Cardiac muscle cell (in vitro differentiated cells and primary cell): ENCODE measurements around the gene HNRNPA0. TPM values are rescaled to one million over a fixed set of nuclear protein-coding genes. Genes with fewer than 3 reads are reported as not detected.
A peak's percentile ranks its signal among the peaks of the same experiment; 100 is the strongest.

Experiments
- DNase-seq, 2 donors: peaks; one replicate each; pipeline versions ENCODE4 v3.0.0 to v3.0.0-alpha.2; 2010 to 2017; ENCODE audit warnings: low read depth in 1 of 2, low spot score in 1 of 2
- H3K27ac ChIP-seq: fragments of 200-600 bp; sonication (generic); 2 replicates; pipeline ENCODE4 v1.5.1; 2016
- H3K27me3 ChIP-seq: fragments of 200-600 bp; sonication (generic); 2 replicates; pipeline ENCODE4 v1.6.0; 2016; ENCODE audit warnings: control low read depth
- H3K36me3 ChIP-seq: fragments of 200-600 bp; sonication (generic); 2 replicates; pipeline ENCODE4 v1.5.1; 2016; ENCODE audit warnings: control low read depth
- H3K4me1 ChIP-seq: fragments of 200-600 bp; sonication (generic); 2 replicates; pipeline ENCODE4 v1.8.1; 2017; ENCODE audit warnings: low read depth, mild to moderate bottlenecking, mixed run types
- H3K4me3 ChIP-seq: fragments of 200-600 bp; sonication (generic); 2 replicates; pipeline ENCODE4 v1.5.1; 2016; ENCODE audit warnings: mild to moderate bottlenecking
- H3K9me3 ChIP-seq: fragments of 200-600 bp; sonication (generic); 2 replicates; pipeline ENCODE4 v1.5.1; 2017; ENCODE audit warnings: low read depth, mild to moderate bottlenecking, control low read depth
- polyA plus RNA-seq: library from polyadenylated mRNA; unstranded; fragments of >200 nt; fragmentation: Nextera tagmentation; extraction: Ambion mirVana; gene quantifications from 2 replicates; pipeline ENCODE4 v1.2.1, GENCODE V29; 2016
- total RNA-seq: library from RNA; depleted of rRNA; stranded (reverse); fragments of >200 nt; gene quantifications from 2 replicates; pipeline ENCODE4 v1.2.3, GENCODE V29; 2016
- TF ChIP-seq, protein P1 (sequence below): IDR thresholded peaks from 2 replicates; pipeline ENCODE4 v1.5.1; 2012; ENCODE audit warnings: low read depth, mild to moderate bottlenecking, low read length

Gene HNRNPA0
- total RNA-seq (36.9 and 42.6 TPM in 2 replicates), polyA plus RNA-seq (15.2 and 20.0 TPM in 2 replicates)

DNA sequence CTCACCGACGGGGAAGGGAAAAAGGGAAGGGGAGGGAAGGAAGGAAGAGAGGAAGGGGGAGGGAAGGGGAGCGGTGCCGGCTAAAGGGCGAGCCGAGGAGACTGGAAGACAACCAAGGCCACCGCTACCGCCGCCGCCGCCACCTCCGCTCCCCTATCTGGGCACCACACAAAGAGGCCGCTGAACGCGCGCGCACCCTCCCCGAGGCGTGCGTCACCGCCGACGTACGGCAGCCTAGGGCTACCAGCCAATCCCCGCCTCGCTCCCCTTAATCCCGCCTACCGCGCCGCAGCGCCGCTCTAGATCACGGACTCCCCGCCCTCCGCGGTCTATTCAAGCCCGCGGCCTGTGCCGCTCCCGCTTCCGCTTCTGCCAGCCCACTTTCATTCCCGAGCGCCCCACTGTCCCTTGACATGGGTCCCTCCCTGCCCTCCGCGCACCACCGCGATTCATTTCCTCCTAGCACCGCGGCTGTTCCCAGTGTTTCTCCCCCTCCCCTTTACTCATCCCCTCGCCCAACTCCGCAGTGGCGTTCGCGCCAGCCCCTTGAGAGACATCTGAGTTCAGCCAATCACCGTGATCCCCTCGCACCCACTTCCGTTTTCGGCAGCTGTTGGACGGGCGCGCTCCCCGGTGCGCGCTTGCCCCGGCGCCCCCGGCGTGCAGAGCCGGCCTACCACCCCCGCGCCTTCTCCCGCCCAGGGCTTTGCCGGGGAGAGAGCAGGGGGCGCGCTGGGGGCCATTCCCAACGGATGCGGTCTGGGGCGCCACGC, at the start of gene HNRNPA0:
HNRNPA0 (minus strand) TSS at position 176 of the 773 bp plus-strand sequence. CDS start 297 bp downstream, outside the sequence.
- H3K27me3 ChIP-seq: no peaks in the 10 kb centered on the region
- TF ChIP-seq, protein P1, sequence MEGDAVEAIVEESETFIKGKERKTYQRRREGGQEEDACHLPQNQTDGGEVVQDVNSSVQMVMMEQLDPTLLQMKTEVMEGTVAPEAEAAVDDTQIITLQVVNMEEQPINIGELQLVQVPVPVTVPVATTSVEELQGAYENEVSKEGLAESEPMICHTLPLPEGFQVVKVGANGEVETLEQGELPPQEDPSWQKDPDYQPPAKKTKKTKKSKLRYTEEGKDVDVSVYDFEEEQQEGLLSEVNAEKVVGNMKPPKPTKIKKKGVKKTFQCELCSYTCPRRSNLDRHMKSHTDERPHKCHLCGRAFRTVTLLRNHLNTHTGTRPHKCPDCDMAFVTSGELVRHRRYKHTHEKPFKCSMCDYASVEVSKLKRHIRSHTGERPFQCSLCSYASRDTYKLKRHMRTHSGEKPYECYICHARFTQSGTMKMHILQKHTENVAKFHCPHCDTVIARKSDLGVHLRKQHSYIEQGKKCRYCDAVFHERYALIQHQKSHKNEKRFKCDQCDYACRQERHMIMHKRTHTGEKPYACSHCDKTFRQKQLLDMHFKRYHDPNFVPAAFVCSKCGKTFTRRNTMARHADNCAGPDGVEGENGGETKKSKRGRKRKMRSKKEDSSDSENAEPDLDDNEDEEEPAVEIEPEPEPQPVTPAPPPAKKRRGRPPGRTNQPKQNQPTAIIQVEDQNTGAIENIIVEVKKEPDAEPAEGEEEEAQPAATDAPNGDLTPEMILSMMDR: peak; percentile 6
- no peaks in the 10 kb centered on the region for H3K9me3 ChIP-seq
- H3K27ac ChIP-seq: peak within 1 kb of the TSS; percentile 100
- H3K4me3 ChIP-seq: peak within 1 kb of the TSS; percentile 88
- H3K4me1 ChIP-seq: peaks cover 16% of the 10 kb centered on the region
- DNase-seq: peak; percentile 98
- H3K36me3 ChIP-seq: peaks cover 3% of the 10 kb centered on the region

DNA sequence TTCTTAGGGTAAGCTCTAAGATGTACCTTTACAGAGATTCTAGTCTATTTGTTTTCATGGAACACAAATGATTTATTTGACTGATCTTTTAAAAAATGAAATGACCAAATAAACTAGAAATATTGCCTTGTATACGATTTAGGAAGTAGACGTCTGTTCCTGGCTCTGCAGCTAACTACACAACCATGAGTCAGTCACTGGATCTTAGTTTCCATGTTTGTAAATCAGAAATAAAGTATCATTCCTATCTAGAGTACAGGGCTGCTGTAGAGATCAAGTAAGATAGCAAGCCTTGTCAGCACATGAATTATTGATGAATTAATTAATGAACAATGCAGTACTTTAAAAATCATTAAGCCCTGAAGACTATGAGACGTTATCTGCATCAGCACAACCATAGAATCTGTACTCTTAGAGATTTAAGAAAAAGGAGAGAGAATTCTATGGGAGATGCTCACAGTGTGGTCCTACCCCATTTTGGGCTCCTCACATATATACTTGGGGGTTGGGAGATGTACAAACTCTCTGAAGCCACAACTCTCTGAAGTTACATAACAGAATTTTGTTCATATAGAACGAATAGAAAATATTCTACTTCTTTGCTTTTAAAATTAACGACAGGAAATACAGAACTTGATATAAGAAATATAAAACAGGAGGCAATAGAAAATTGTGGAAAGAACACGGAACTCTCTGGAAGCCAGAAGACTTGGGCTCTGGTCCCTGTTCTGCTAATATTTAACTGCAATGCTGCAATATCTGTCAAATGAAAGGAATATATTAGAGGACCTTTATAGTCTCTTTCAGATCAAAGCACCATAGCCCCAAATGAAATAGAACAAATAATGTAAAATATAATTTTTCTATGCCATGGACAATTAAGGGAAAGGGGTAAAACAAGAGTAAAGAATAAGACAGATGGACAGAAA, 48.4 kb upstream of the HNRNPA0 start:
- Histone ChIP-seq H3K9me3 (no peaks in the 10 kb centered on the region), H3K4me1 (peaks cover 5% of the 10 kb centered on the region), H3K27me3 (peaks cover 9% of the 10 kb centered on the region), H3K4me3 (no peak overlapping the region), H3K36me3 (no peaks in the 10 kb centered on the region), H3K27ac (no peak overlapping the region)
- TF ChIP-seq, protein P1: no peak
- DNase-seq: no peak

DNA sequence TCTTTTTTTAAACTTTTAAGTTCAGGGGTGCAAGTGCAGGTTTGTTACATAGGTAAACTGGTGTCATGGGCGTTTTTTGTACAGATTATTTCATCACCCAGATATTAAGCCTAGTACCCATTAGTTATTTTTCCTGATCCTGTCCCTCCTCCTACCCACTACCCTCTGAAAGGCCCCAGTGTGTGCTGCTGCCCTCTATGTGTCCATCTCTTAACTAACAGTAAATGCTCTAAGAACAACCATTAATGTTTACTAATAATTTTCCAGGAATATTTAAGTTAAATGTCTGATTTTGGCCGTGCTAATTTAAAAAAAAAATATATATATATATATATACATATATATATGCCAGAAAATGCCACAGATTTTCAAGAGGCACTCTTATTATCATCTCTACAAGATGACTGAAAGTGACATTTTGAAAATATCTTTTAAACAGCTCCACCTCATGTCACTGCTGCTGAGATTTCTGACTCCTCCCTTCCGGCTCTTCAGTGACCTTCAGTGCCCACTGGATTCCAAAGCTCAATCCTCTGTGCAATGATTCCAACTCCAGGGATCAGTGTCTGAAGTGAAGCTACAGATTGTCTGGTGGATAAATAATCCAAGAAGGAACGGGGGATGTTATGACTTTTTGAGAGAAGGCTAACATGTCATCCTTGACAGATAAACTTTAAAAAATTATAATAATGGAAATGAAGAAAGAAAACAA, 46.7 kb upstream of the HNRNPA0 start:
- TF ChIP-seq, protein P1: no peak
- peaks cover 5% of the 10 kb centered on the region for H3K4me1 ChIP-seq
- peaks cover 9% of the 10 kb centered on the region for H3K27me3 ChIP-seq
- H3K4me3 ChIP-seq: no peak overlapping the region
- DNase-seq: peak in 1 of 2 donors; percentile 20
- H3K36me3 ChIP-seq: no peaks in the 10 kb centered on the region
- H3K9me3 ChIP-seq: no peaks in the 10 kb centered on the region
- no peak overlapping the region for H3K27ac ChIP-seq

DNA sequence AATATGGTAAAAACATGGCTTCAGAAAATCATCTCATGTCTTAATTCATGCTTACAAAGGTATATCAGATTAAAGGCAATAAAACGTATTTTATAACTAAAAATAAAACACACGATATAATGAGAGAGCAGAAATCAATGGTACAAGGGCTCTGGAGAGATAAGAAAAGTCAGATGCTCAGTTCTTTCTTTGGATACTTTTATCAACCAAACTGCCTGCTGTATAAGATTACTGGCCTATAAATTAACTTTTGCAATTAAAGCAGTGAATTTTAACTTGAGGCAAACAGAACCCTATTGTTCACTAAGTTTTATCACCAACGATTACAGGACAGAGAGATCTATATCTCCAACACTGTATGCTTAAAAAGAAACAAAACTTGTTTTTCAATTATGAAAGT, 42.1 kb upstream of the HNRNPA0 start:
- Histone ChIP-seq H3K27me3 (no peaks in the 10 kb centered on the region), H3K36me3 (no peaks in the 10 kb centered on the region), H3K27ac (no peak overlapping the region), H3K4me1 (peaks cover 5% of the 10 kb centered on the region), H3K9me3 (no peaks in the 10 kb centered on the region), H3K4me3 (no peak overlapping the region)
- no peak for DNase-seq
- TF ChIP-seq, protein P1: no peak

DNA sequence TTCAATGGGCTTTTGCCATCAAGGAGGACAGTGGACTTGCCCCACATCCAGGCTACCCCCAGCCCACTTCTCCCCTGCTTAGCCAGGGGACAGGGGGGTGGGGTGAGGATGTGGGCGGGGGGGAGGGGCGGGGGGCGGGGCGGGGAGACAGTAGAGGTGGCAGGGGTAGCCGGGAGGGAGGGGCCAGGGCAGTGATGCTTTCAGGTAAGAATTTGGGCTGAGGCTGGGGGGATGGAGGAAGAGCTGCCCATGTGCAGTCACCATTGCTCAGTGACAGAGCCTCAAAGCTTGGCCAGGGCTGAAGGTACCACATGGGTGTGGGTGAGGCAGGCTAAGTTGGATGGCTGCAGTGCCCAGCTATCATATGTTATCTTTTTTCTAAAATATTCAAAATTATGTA, 40.7 kb upstream of the HNRNPA0 start:
- Histone ChIP-seq H3K4me3 (no peak overlapping the region), H3K36me3 (no peaks in the 10 kb centered on the region), H3K27ac (no peak overlapping the region), H3K9me3 (no peaks in the 10 kb centered on the region), H3K27me3 (no peaks in the 10 kb centered on the region), H3K4me1 (no peaks in the 10 kb centered on the region)
- TF ChIP-seq, protein P1: no peak
- no peak for DNase-seq
